Ascending aorta (tissue), 2 donors: Measurements from ENCODE around the gene CD79A. TPM values are rescaled to one million over a fixed set of nuclear protein-coding genes. Genes with fewer than 3 reads are reported as not detected.

Experiments
- DNase-seq, 2 donors: peaks; one replicate each; pipeline ENCODE4 v3.0.0-alpha.2; 2019; ENCODE audit warnings: low spot score in 2 of 2
- H3K27ac ChIP-seq, 2 donors: fragments of 200-600 bp; sonication (generic); one replicate each; pipeline ENCODE4 v1.5.1; 2016 to 2017; ENCODE audit warnings: mild to moderate bottlenecking in 1 of 2
- H3K27me3 ChIP-seq: fragments of 200-600 bp; sonication (generic); one replicate; pipeline ENCODE4 v1.5.1; 2017
- H3K36me3 ChIP-seq, 2 donors: fragments of 200-600 bp; sonication (generic); one replicate each; pipeline ENCODE4 v1.5.1; 2016
- H3K4me1 ChIP-seq, 2 donors: fragments of 200-600 bp; sonication (generic); one replicate each; pipeline ENCODE4 v1.5.1; 2016 to 2017; ENCODE audit warnings: mild to moderate bottlenecking in 1 of 2
- H3K4me3 ChIP-seq, 2 donors: fragments of 200-600 bp; sonication (generic); one replicate each; pipeline ENCODE4 v1.5.1; 2016 to 2017; ENCODE audit warnings: mild to moderate bottlenecking in 1 of 2
- H3K9me3 ChIP-seq, 2 donors: fragments of 200-600 bp; sonication (generic); one replicate each; pipeline ENCODE4 v1.5.1; 2016
- intact Hi-C: fragments of 100-400 bp; cut with DNase I; formaldehyde crosslinking; loops from one replicate; pipeline ENCODE4 v1.15.1; 2023
- total RNA-seq: library from RNA; depleted of rRNA; stranded (reverse); fragments of >200 nt; gene quantifications from one replicate; pipeline ENCODE4 v1.1.0, GENCODE V29; 2016
- TF ChIP-seq, protein P1 (sequence below), 3 experiments: fragments of 200-600 bp in 2 of 3; fragments of 450-650 bp in 1 of 3; sonication (generic) in 2 of 3; IDR thresholded peaks; one replicate each; pipeline ENCODE4 v1.5.1; 2016 to 2019; ENCODE audit warnings: antibody characterized with exemption in 3 of 3, mild to moderate bottlenecking in 1 of 3, moderate library complexity in 1 of 3

The CD79A gene
- not detected for total RNA-seq

DNA sequence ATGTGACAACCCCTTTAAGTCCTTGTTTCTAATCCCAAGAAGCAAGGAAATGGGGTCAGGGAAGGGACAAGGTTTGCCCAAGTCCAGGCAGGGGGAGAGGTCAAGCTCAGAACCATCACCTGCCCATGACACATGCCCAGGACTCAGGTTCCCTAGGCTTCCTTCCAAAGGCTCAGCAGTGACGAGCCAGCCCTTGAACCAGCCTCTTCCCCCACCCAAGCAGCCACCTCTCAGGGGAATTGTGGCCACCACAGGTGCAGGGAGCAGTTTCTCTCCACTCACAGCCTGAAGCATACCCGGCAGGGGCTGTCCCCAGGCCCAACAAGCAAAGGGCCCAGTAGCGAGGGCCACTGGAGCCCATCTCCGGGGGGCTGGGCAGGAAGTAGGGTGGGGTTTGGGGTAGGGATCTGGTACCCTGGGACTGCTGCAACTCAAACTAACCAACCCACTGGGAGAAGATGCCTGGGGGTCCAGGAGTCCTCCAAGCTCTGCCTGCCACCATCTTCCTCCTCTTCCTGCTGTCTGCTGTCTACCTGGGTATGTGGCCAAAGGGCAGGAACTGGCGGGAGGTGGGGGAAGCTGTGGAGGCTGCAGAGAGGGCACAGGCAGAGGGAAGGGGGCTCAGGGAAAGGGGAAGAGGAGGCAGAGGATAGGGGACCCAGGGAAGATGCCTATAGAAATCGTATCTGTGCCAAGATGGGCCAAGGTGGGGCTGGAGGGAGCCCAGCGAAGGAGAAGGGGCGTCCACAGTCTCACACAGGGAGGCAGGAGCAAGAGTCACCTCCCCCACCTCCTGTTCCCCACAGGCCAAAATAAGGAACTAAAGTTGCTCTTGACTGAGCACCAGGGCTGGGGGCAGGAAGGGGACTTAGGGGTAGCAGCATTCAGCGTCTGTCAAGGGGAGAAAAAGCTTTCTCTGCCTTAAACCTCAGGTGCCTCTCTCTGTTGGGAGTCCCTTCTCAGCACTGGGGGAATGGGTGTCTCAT, at the start of gene CD79A:
Gene CD79A (plus strand): TSS at position 433 of the 986 bp plus-strand sequence. CDS start 26 bp downstream, at position 459.
- no peak for DNase-seq
- no peak within 1 kb of the TSS for H3K4me3 ChIP-seq
- peaks cover 0 to 2% of the 10 kb centered on the region in 2 donors for H3K36me3 ChIP-seq
- intact Hi-C loops, result no loop called here
- TF ChIP-seq, protein P1, sequence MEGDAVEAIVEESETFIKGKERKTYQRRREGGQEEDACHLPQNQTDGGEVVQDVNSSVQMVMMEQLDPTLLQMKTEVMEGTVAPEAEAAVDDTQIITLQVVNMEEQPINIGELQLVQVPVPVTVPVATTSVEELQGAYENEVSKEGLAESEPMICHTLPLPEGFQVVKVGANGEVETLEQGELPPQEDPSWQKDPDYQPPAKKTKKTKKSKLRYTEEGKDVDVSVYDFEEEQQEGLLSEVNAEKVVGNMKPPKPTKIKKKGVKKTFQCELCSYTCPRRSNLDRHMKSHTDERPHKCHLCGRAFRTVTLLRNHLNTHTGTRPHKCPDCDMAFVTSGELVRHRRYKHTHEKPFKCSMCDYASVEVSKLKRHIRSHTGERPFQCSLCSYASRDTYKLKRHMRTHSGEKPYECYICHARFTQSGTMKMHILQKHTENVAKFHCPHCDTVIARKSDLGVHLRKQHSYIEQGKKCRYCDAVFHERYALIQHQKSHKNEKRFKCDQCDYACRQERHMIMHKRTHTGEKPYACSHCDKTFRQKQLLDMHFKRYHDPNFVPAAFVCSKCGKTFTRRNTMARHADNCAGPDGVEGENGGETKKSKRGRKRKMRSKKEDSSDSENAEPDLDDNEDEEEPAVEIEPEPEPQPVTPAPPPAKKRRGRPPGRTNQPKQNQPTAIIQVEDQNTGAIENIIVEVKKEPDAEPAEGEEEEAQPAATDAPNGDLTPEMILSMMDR (IDR thresholded peaks at IDR 0.05), result no peak
- H3K27me3 ChIP-seq, result no peaks in the 10 kb centered on the region
- no peaks in the 10 kb centered on the region for H3K9me3 ChIP-seq
- H3K27ac ChIP-seq, result no peak within 1 kb of the TSS
- H3K4me1 ChIP-seq, result no peaks in the 10 kb centered on the region

DNA sequence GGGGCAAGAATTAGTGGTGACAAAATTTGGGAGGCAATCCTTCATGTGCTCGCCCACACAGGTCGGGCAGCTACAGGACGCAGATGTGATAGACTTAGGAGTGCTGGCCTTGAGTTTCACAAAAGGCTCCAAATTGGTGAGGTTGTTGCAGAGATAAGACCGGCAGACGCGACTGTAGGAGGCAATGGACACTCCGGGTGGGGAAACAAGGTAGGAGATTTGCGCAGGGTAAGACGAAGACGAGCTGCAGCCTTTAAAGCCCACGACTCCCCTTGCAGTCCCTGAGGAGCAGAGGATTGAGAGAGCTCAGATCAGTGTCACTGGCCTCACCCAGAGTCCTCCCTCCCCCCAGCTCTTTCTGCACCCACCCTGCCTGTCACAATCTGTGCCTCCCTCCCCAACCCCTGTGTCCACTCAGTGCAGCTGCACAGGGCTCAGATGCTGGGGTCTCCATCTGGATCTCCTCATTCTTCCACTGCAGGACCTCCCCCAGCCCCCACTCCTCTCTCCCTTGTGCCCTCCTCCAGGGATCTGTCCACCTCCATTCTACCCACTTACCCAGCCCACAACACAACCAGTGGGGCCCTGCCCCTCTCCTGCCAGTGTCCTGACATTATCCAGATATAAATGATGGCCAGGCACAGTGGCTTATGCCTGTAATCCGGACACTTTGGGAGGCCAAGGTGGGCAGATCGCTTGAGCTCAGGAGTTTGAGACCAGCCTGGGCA, 38.9 kb upstream of the CD79A start:
- intact Hi-C loops, result no loop called here
- TF ChIP-seq, protein P1 (IDR thresholded peaks at IDR 0.05), result no peak
- Histone ChIP-seq H3K27ac (no peak overlapping the region), H3K27me3 (no peaks in the 10 kb centered on the region), H3K4me3 (no peak overlapping the region), H3K4me1 (no peaks in the 10 kb centered on the region), H3K9me3 (no peaks in the 10 kb centered on the region), H3K36me3 (no peaks in the 10 kb centered on the region)
- DNase-seq, result no peak

DNA sequence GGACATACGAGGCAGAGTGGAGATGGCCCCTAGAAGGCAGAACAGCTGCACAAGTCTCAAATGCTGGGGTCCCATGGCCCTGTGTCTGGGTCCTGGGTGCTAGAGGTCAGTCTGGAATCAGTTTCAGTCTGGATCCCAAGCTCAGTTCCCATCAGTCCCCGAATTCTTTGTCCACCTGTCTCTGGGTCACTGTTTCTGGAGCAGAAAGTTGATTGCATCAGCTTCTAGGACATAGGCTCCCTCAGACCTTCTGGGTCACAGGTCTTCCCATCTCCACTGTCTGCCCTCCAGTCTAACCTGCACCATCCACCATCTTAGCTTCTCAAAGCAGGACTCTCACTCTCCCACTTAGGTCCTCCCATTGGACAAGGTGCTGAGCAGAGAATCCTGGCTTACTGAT, 37.9 kb upstream of the CD79A start:
- intact Hi-C loops, result no loop called here
- H3K27ac ChIP-seq, result no peak overlapping the region
- no peak for DNase-seq
- TF ChIP-seq, protein P1 (IDR thresholded peaks at IDR 0.05), result no peak
- H3K36me3 ChIP-seq, result no peaks in the 10 kb centered on the region
- H3K9me3 ChIP-seq, result no peaks in the 10 kb centered on the region
- no peaks in the 10 kb centered on the region for H3K4me1 ChIP-seq
- no peaks in the 10 kb centered on the region for H3K27me3 ChIP-seq
- no peak overlapping the region for H3K4me3 ChIP-seq

DNA sequence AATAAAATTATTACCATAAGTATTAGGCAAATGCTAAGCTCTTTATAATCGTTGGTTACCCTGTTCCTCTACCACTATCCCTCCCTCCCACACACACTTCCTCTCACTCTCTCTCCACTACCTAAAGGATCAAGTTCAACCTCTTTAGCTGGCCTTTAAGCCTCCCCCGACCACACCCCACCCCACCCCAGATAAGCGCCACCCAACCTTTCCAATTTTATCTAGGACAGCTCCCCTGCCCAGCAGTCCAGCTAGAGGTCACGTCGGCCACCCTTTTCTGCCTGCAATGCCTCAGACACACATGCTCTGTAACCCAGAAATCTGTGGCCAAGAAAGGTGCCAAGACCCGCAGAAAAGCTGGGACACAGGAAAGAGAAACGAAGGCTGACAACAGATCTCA, 33.7 kb upstream of the CD79A start:
- H3K4me1 ChIP-seq, result no peaks in the 10 kb centered on the region

DNA sequence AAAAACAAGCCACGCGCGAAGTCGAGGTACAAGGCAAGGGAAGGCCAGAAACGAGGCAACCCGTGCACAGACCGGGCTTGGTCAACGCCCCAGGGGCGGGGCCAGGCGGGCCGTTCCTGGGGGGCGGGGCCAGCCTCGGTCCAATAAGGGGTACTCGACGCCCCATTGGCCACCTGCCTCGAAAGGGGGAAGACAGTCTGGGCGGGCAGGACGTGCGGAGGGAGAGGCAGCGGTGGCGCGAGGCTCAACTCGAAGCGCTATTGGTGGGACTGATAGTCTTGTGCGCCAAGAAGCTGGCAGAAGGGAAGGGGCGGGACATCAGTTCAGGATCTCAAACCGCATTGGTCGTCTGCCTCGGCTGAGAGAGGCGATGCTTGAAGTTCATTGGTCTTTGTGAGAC, 32.5 kb upstream of the CD79A start, which contains the start of gene LYPD4:
Gene LYPD4 (minus strand): TSS at position 83 of the 400 bp plus-strand sequence. CDS start 5,398 bp downstream, outside the sequence.
- intact Hi-C loops, result no loop called here
- no peak within 1 kb of the TSS for H3K4me3 ChIP-seq
- DNase-seq, result no peak
- H3K27me3 ChIP-seq, result no peaks in the 10 kb centered on the region
- TF ChIP-seq, protein P1 (IDR thresholded peaks at IDR 0.05), result no peak
- no peak within 1 kb of the TSS for H3K27ac ChIP-seq
- no peaks in the 10 kb centered on the region for H3K36me3 ChIP-seq
- no peaks in the 10 kb centered on the region for H3K9me3 ChIP-seq
- no peaks in the 10 kb centered on the region for H3K4me1 ChIP-seq

More for the DNA sequence above, 33.7 kb upstream of the CD79A start:
- H3K36me3 ChIP-seq, result no peaks in the 10 kb centered on the region
- no peak overlapping the region for H3K27ac ChIP-seq
- no peaks in the 10 kb centered on the region for H3K27me3 ChIP-seq
- H3K4me3 ChIP-seq, result no peak overlapping the region
- TF ChIP-seq, protein P1 (IDR thresholded peaks at IDR 0.05), result no peak
- DNase-seq, result no peak
- no peaks in the 10 kb centered on the region for H3K9me3 ChIP-seq
- intact Hi-C loops, result no loop called here
